C4-2B (cell line): ENCODE data around the gene NUMB.

ENCODE experiments used
- H3K27ac ChIP-seq: fragments of 450-650 bp; 2 replicates; pipeline ENCODE4 v1.5.1; 2017
- CTCF ChIP-seq: fragments of 450-650 bp; conservative IDR thresholded peaks from 2 replicates; pipeline ENCODE4 v1.5.1; 2017; ENCODE audit warnings: mild to moderate bottlenecking
- ZFX ChIP-seq: fragments of 450-650 bp; IDR thresholded peaks from 2 replicates; pipeline ENCODE4 v1.6.1; 2017

The NUMB gene

DNA sequence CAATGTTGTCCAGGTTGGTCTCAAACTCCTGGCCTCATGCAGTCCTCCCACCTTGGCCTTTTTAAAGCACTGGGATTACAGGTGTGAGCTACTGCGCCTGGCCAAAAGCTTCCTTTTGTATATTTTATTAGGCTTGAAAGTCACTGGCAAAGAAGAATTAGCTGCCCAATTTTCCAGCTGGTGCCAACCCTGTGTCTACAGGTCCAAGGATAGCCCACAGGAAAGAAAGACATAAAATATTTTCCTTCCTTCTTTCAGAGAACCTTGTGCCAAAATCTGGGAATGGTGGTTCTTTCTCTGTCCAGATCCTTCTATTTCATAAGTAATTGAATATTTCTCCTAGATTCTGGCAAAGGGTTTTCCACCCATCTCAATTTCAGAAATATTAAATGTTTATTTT, 84.1 kb downstream of the NUMB start:
- no peak overlapping the region for H3K27ac ChIP-seq
- TF ChIP-seq CTCF: no peak
- no peak for TF ChIP-seq ZFX

DNA sequence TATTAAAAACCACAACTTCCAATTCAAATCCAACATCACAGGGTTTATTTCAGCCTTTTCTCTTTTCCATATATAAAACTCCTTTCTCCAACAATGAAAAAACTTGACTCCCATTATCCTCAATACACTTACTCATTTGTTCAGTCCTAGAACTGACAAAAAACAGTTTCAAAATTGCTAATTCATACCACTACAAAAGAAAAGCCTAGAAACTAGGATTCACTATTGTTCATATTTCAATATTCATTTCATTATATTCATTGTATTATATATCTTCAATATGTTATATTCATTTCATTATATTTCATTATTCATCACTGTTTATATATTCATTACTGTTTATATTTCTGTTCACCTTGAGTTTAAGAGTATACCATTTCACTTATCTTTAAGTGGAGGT, 85.8 kb downstream of the NUMB start:
- no peak overlapping the region for H3K27ac ChIP-seq
- TF ChIP-seq CTCF: no peak
- no peak for TF ChIP-seq ZFX

DNA sequence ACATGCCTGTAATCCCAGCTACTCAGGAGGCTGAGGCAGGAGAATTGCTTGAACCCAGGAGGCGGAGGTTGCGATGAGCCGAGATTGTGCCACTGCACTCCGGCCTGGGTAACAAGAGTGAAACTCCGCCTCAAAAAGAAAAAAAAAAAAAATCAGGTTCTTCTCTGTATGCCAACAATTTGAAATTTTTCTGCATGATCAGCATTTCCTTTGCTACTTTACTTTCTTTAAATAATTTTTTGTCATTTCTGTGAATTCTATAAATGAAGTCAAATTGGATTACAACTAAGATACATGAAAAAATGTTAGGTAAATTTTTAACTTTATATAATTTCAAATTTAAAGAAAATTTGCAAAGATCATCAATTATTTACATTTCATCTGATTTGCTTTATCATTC, 87.8 kb downstream of the NUMB start:
- H3K27ac ChIP-seq: no peak overlapping the region
- TF ChIP-seq ZFX: no peak
- no peak for TF ChIP-seq CTCF

GRCh38 chr14:73369428-73369827, 88.9 kb downstream of the NUMB start:
- TF ChIP-seq ZFX (no peak), CTCF (no peak)
- no peak overlapping the region for H3K27ac ChIP-seq

GRCh38 chr14:73368616-73369015, 89.7 kb downstream of the NUMB start:
- TF ChIP-seq CTCF: no peak
- TF ChIP-seq ZFX: no peak
- no peak overlapping the region for H3K27ac ChIP-seq

DNA sequence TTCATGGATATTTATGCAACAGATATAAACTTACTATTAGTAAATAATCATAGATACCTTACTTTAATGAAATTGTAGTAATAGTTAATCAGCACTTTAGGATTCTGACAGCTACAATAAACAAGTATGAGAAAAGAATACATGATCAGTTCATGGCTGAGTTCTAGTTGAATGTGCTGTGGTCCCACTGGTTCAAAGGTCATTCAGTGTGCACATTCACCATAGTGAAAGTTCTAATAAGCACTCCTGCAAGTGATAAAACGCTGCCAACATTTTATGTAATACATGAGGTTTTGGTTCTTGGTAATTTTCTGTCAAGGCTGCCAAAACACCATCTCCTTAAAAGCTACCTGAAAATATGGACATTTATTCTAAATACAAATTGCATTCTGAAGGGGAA, 92.6 kb downstream of the NUMB start:
- no peak overlapping the region for H3K27ac ChIP-seq
- TF ChIP-seq CTCF (no peak), ZFX (no peak)

DNA sequence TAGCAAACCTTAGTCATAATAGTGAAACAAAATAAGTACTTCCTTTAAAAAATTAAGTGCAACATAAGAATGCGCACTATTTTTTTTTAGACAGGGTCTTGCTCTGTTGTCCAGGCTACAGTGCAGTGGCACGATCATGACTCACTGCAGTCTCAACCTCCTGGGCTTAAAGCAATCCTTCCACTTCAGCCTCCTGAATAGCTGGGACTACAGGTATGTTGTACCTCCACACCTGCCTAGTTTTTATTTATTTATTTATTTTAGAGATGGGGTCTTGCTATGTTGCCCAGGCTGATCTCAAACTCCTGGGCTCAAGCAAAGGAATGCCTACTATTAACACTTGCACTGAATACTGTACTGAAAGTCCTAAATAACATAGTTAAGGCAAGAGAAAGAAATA, 93.8 kb downstream of the NUMB start:
- no peak for TF ChIP-seq CTCF
- TF ChIP-seq ZFX: no peak
- no peak overlapping the region for H3K27ac ChIP-seq
